AG09309 (cell line): Measurements from ENCODE around the gene ARIH2.

Experiments used
- DNase-seq: peaks from one replicate; pipeline ENCODE4 v3.0.0-alpha.2; 2010; ENCODE audit warnings: low read depth
- H3K4me3 ChIP-seq: 2 replicates; pipeline ENCODE4 v1.5.1; 2011; ENCODE audit warnings: mild to moderate bottlenecking, low read depth, low read length, moderate library complexity; ENCODE audit not compliant: control insufficient read depth
- CTCF ChIP-seq: IDR thresholded peaks from 2 replicates; pipeline ENCODE4 v1.5.1; 2011; ENCODE audit warnings: mild to moderate bottlenecking, low read depth, low read length, inconsistent platforms; ENCODE audit not compliant: insufficient read depth, control insufficient read depth; ENCODE audit errors: missing control alignments

ARIH2 gene

DNA sequence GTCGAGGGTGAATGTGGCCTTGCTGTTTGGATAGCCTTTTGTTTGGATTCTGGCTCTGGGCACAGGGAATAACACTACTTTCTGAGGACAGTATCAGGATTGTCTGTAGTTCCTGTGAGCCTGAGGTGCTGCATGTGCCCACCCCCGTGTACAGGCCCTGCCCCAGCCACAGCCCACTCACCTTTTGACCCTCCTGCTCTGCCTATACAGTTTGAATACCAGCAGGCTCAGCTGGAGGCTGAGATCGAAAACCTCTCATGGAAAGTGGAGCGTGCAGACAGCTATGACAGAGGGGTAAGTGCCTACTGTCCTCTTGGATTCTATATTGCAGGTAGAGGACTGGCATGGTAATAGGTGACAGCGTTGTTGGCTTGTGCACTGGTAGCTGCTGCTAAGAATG, 64.0 kb downstream of the ARIH2 start:
- no peak for DNase-seq
- no peak for TF ChIP-seq CTCF
- no peak overlapping the region for H3K4me3 ChIP-seq

GRCh38 chr3:48983096-48983495, 64.5 kb downstream of the ARIH2 start:
- no peak overlapping the region for H3K4me3 ChIP-seq
- DNase-seq: no peak
- TF ChIP-seq CTCF: no peak

DNA sequence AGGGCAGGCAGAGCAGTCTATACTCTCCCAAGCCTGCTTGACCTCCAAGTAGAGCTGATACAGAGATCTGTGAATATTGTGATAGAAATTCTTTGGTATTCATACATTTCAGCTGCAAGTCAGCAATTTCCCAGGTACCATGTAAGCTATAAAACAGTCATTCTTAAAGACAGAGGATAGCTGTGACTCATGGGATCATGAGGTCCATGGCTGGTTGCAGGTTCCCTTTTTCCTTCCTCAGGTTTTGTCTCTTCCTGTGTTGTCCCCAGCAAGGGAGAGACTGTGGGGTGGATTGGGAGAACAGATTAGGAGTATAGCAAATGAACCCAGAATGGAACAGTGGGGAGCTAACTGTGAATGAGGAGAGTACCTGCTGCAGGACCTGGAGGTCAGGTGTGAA, 66.0 kb downstream of the ARIH2 start:
- TF ChIP-seq CTCF: no peak
- no peak for DNase-seq
- no peak overlapping the region for H3K4me3 ChIP-seq

- DNase-seq: no peak
- H3K4me3 ChIP-seq: no peak overlapping the region
- TF ChIP-seq CTCF: no peak
Observed at GRCh38 chr3:48985831-48986376, 67.3 kb downstream of the ARIH2 start.

DNA sequence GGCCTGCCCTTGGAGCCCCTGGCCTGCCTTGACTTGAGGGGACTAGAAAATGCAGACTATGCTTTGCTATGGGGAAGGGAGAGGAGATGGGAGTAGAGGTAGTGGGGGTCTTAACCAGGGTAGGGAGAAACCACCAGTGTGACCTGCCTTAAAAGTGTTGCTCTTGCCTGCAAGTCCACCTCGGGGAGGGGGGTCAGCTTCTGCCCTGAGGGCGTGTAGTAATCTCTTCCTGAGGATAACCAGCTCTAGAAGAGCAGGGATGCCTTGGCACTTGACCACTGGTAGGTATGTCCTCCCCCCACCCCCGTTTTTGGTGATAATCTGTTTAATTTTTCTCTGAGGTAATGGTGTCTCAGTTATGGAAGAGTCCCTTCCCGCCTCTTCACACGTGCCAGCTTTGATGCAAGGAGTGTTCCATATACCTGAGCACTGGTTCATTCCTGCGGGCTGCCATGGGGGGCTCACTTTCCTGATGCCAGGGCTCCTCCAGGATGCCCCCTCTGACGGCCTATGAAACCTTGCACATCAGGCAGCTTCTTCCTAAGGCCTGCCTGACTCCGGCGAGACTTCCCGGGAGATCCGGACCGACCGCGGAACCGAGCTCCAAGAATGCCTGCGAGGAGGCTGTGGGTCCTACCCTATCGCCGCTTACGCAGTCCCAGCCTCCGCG, 70.6 kb downstream of the ARIH2 start:
- peak overlapping the region; percentile 77 for H3K4me3 ChIP-seq
- no peak for TF ChIP-seq CTCF
- DNase-seq: no peak

- DNase-seq: peak; percentile 80
- H3K4me3 ChIP-seq: peak within 1 kb of the TSS; percentile 77
- peak; percentile 56 for TF ChIP-seq CTCF
Observed at GRCh38 chr3:48989796-48990635, 71.4 kb downstream of the ARIH2 start, which contains the start of gene P4HTM. TSS of gene P4HTM (plus strand) at chr3:48990241. CDS start at chr3:48990257, 16 bp downstream.
